HepG2 (cell line): Measurements from ENCODE around the gene HAUS1.

Experiments
- ZZZ3 ChIP-seq: sonication (generic); formaldehyde crosslinking; IDR thresholded peaks from 2 replicates; pipeline ENCODE4 v1.4.0; 2020; ENCODE audit warnings: missing genetic modification reagents, mild to moderate bottlenecking, borderline replicate concordance
- TF ChIP-seq, protein P1 (sequence below): sonication (generic); formaldehyde crosslinking; IDR thresholded peaks from 2 replicates; pipeline ENCODE4 v1.4.0; 2020; ENCODE audit warnings: missing genetic modification reagents

DNA sequence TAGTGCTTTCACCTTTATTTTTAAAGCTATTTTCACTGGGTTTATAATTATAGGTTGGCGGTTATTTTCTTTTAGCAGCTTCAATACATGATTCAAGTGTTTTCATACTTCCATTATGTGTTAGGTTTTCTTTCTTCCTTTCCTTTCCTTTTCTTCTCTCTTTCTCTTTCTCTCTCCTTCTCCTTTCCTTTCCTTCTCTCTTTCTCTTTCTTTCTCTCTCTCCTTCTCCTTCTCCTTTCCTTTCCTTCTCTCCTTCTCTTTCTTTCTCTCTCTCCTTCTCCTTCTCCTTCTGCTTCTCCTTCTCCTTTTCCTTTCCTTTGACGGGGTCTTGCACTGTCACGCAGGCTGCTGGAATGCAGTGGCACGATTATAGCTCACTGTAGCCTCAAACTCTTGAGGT lies 36.0 kb downstream of the HAUS1 start:
- no peak for TF ChIP-seq ZZZ3 (CRISPR knock-in tag)
- TF ChIP-seq, protein P1, sequence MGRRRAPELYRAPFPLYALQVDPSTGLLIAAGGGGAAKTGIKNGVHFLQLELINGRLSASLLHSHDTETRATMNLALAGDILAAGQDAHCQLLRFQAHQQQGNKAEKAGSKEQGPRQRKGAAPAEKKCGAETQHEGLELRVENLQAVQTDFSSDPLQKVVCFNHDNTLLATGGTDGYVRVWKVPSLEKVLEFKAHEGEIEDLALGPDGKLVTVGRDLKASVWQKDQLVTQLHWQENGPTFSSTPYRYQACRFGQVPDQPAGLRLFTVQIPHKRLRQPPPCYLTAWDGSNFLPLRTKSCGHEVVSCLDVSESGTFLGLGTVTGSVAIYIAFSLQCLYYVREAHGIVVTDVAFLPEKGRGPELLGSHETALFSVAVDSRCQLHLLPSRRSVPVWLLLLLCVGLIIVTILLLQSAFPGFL: no peak
